Fibroblast of mammary gland (primary cell): ENCODE measurements around the gene TPSAB1.

Experiments used
- DNase-seq: peaks from one replicate; pipeline ENCODE4 v3.0.0-alpha.2; 2010; ENCODE audit warnings: low read depth
- H3K4me3 ChIP-seq: 2 replicates; pipeline ENCODE4 v1.5.1; 2011; ENCODE audit warnings: low read depth, mild to moderate bottlenecking, low read length, moderate library complexity; ENCODE audit not compliant: control insufficient read depth
- CTCF ChIP-seq: conservative IDR thresholded peaks from 2 replicates; pipeline ENCODE4 v1.5.1; 2011; ENCODE audit warnings: low read depth, low read length, inconsistent platforms; ENCODE audit not compliant: control insufficient read depth, insufficient read depth

Gene TPSAB1

GRCh38 chr16:1211451-1212268 is 28.8 kb upstream of the TPSAB1 start:
- TF ChIP-seq CTCF: no peak
- DNase-seq: no peak
- no peak overlapping the region for H3K4me3 ChIP-seq

GRCh38 chr16:1212616-1213194 is 27.8 kb upstream of the TPSAB1 start:
- TF ChIP-seq CTCF: no peak
- no peak for DNase-seq
- H3K4me3 ChIP-seq: no peak overlapping the region

- DNase-seq: no peak
- H3K4me3 ChIP-seq: no peak overlapping the region
- no peak for TF ChIP-seq CTCF
These were observed 27.3 kb upstream of the TPSAB1 start for GRCh38 chr16:1213231-1213630.

- no peak overlapping the region for H3K4me3 ChIP-seq
- no peak for TF ChIP-seq CTCF
- no peak for DNase-seq
These were observed 26.6 kb upstream of the TPSAB1 start for GRCh38 chr16:1213796-1214372.

GRCh38 chr16:1214719-1215118 is 25.8 kb upstream of the TPSAB1 start:
- DNase-seq: no peak
- H3K4me3 ChIP-seq: no peak overlapping the region
- TF ChIP-seq CTCF: no peak

GRCh38 chr16:1215574-1216295 is 24.8 kb upstream of the TPSAB1 start:
- TF ChIP-seq CTCF: no peak
- no peak overlapping the region for H3K4me3 ChIP-seq
- no peak for DNase-seq
